Transverse colon (tissue), 4 donors: ENCODE results near the gene ZNF609.

Experiments
- EP300 ChIP-seq: sonication (generic); formaldehyde crosslinking; IDR thresholded peaks from one replicate; pipeline ENCODE4 v1.6.1; 2017; ENCODE audit warnings: antibody characterized with exemption, low read depth
- POLR2A ChIP-seq: fragments of 450-650 bp; IDR thresholded peaks from one replicate; pipeline ENCODE4 v1.6.1; 2016; ENCODE audit warnings: antibody characterized with exemption, mild to moderate bottlenecking, moderate library complexity
- POLR2AphosphoS5 ChIP-seq, 3 donors: sonication (generic); formaldehyde crosslinking; IDR thresholded peaks; one replicate each; pipeline ENCODE4 v1.6.1; 2016; ENCODE audit warnings: antibody characterized with exemption in 3 of 3
- TF ChIP-seq, protein P1 (sequence below), 5 experiments: fragments of 200-600 bp in 3 of 5; fragments of 450-650 bp in 2 of 5; sonication (generic) in 3 of 5; IDR thresholded peaks; 1 replicate in 2 of 5; 2 replicates in 3 of 5; pipeline ENCODE4 v1.5.1; 2016 to 2017; ENCODE audit warnings: antibody characterized with exemption in 5 of 5, inconsistent platforms in 3 of 5, mild to moderate bottlenecking in 2 of 5, moderate library complexity in 1 of 5

DNA sequence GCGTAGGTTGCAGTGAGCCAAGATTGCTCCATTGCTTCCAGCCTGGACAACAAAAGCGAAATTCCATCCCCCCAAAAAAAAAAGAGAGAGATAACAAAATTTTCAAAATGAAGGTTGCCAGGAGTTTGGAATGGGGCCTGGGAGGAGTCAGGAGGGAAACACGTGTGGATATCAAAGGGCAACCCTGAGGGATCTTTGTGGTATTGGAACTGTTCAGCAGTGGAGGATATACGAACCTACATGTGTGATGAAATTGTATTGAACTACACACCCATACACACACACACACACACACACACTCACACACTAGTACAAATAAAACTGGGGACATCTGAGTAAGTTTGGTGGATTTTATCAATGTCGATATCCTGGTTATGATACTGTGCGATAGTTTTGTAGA lies 253.2 kb downstream of the ZNF609 start:
- TF ChIP-seq POLR2A = no peak
- TF ChIP-seq, protein P1, sequence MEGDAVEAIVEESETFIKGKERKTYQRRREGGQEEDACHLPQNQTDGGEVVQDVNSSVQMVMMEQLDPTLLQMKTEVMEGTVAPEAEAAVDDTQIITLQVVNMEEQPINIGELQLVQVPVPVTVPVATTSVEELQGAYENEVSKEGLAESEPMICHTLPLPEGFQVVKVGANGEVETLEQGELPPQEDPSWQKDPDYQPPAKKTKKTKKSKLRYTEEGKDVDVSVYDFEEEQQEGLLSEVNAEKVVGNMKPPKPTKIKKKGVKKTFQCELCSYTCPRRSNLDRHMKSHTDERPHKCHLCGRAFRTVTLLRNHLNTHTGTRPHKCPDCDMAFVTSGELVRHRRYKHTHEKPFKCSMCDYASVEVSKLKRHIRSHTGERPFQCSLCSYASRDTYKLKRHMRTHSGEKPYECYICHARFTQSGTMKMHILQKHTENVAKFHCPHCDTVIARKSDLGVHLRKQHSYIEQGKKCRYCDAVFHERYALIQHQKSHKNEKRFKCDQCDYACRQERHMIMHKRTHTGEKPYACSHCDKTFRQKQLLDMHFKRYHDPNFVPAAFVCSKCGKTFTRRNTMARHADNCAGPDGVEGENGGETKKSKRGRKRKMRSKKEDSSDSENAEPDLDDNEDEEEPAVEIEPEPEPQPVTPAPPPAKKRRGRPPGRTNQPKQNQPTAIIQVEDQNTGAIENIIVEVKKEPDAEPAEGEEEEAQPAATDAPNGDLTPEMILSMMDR (IDR thresholded peaks at IDR 0.05) = no peak
- no peak for TF ChIP-seq POLR2AphosphoS5 (IDR thresholded peaks at IDR 0.05)
- TF ChIP-seq EP300 = no peak
